ENCODE measurements around the gene ARHGEF4.

Gene ARHGEF4

GRCh38 chr2:130836501-130837174, at the start of gene ARHGEF4:
Gene ARHGEF4 (plus strand): TSS chr2:130836914. CDS start chr2:130836954, 40 bp downstream.
- DNase-seq = peak; percentile 28

- DNase-seq = no peak
Observed at GRCh38 chr2:130787841-130788240, 48.9 kb upstream of the ARHGEF4 start.

- no peak for DNase-seq
Observed at GRCh38 chr2:130790312-130790711, 46.4 kb upstream of the ARHGEF4 start.

GRCh38 chr2:130790804-130791616, 45.7 kb upstream of the ARHGEF4 start:
- no peak for DNase-seq

GRCh38 chr2:130791617-130791939, 45.1 kb upstream of the ARHGEF4 start:
- no peak for DNase-seq

- DNase-seq = no peak
Observed at GRCh38 chr2:130795431-130795830, 41.3 kb upstream of the ARHGEF4 start.

- DNase-seq = no peak
Observed at GRCh38 chr2:130796290-130796689, 40.4 kb upstream of the ARHGEF4 start.

- peak; percentile 88 for DNase-seq
Observed at GRCh38 chr2:130797493-130798435, 39.0 kb upstream of the ARHGEF4 start.

GRCh38 chr2:130798472-130799218, 38.1 kb upstream of the ARHGEF4 start:
- DNase-seq = peak; percentile 53

GRCh38 chr2:130799295-130799694, 37.4 kb upstream of the ARHGEF4 start:
- no peak for DNase-seq

- no peak for DNase-seq
Observed at GRCh38 chr2:130805613-130806012, 31.1 kb upstream of the ARHGEF4 start.

- peak; percentile 10 for DNase-seq
Observed at GRCh38 chr2:130806370-130806769, 30.3 kb upstream of the ARHGEF4 start.

GRCh38 chr2:130807659-130808385, 28.9 kb upstream of the ARHGEF4 start:
- peak; percentile 36 for DNase-seq

GRCh38 chr2:130808482-130809268, 28.0 kb upstream of the ARHGEF4 start:
- peak; percentile 4 for DNase-seq

GRCh38 chr2:130810490-130810889, 26.2 kb upstream of the ARHGEF4 start:
- no peak for DNase-seq

- DNase-seq = no peak
Observed at GRCh38 chr2:130813722-130814121, 23.0 kb upstream of the ARHGEF4 start.

GRCh38 chr2:130814931-130815680, 21.6 kb upstream of the ARHGEF4 start:
- DNase-seq = no peak

- no peak for DNase-seq
Observed at GRCh38 chr2:130818809-130819208, 17.9 kb upstream of the ARHGEF4 start.

- DNase-seq = no peak
Observed at GRCh38 chr2:130819226-130819607, 17.5 kb upstream of the ARHGEF4 start.

- peak; percentile 16 for DNase-seq
Observed at GRCh38 chr2:130819608-130820278, 17.0 kb upstream of the ARHGEF4 start.
